NB4 (cell line): ENCODE results near the gene ESR2.

ENCODE experiments used
- DNase-seq: peaks from one replicate; pipeline ENCODE4 v3.0.0; 2010; ENCODE audit warnings: low read depth
- H3K4me3 ChIP-seq: one replicate; pipeline ENCODE4 v1.5.1; 2011; ENCODE audit warnings: mild to moderate bottlenecking, low read depth, low read length, moderate library complexity
- CTCF ChIP-seq: IDR thresholded peaks from one replicate; pipeline ENCODE4 v1.5.1; 2012; ENCODE audit warnings: low read depth, low read length
- MAX ChIP-seq: IDR thresholded peaks from 2 replicates; pipeline ENCODE4 v1.6.1; 2011; ENCODE audit warnings: low read depth, low read length
- MYC ChIP-seq: IDR thresholded peaks from 2 replicates; pipeline ENCODE4 v1.6.1; 2011; ENCODE audit warnings: low read depth, low read length
- POLR2A ChIP-seq: IDR thresholded peaks from 2 replicates; pipeline ENCODE4 v1.6.1; 2011; ENCODE audit warnings: mild to moderate bottlenecking; ENCODE audit not compliant: insufficient read length; ENCODE audit errors: extremely low read depth

The ESR2 gene

DNA sequence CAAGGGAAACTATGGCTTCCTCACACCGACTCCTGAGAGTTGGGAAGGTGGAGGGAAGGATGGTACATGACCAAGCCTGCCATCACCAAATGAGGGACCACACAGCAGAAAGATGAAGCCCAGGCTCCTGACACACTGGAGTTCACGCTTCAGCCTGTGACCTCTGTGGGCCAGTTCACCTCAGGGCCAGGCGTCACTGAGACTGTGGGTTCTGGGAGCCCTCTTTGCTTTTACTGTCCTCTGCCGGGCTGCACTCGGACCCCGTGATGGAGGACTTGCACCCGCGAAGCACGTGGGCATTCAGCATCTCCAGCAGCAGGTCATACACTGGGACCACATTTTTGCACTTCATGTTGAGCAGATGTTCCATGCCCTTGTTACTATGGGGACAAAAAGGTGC, 61.2 kb downstream of the ESR2 start:
- TF ChIP-seq MAX, result no peak
- no peak for TF ChIP-seq POLR2A
- TF ChIP-seq CTCF, result no peak
- no peak overlapping the region for H3K4me3 ChIP-seq
- DNase-seq, result no peak

DNA sequence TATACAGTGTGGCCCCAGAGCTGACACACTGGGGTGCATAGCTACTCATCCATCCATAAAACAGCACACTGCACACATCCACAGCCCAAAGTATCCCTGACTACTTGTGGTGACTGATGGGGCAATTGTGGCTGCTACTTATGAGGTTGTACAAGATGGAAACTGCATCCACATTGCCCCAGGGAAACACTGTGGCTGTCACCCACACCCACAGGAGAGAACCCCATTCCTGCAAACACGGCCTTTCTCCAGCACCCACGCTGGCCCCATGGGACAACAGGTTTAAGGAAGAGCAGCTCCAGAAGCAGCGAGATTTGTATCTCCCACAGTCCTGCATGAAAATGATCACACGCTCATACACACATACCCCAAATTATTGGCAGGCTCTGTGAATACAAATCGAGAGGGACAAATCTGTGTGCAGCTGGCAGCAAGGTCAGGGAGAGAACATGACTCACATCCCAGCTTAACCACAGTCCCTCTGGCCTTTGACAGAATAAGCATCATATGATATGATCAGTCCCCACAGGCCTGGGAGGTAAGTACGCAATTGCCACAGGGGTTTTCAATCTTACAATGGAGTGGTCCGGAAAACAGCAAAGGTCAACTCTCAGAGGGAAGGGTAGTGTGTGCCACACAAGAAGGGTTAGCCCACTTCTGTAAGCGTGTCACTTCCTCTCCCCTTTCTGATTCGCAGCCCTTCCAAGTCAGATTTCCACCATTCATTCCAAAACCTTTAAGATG, 61.9 kb downstream of the ESR2 start:
- no peak for TF ChIP-seq POLR2A
- TF ChIP-seq MAX, result no peak
- no peak for TF ChIP-seq MYC
- no peak for TF ChIP-seq CTCF
- DNase-seq, result peak; percentile 52
- H3K4me3 ChIP-seq, result no peak overlapping the region

DNA sequence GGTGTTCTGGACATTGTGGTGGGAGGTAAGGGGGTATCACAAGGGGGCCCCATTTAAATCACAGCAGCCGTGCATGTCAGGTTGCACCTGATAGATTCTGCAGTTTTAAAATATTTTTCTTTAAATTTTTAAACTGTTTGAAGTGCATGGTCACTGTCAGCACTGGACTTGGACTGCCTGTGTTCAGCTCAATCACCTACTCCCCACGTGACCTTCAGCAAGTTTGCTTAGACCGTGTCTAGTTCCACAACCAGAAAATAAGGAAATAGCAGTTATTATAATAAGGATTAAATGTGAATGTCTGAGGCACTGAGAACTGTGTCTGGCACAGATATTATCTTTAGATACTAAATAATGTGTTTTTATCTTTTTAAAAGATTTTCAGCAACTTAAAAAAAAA, 64.7 kb downstream of the ESR2 start:
- DNase-seq, result no peak
- TF ChIP-seq MAX, result no peak
- no peak for TF ChIP-seq CTCF
- no peak for TF ChIP-seq MYC
- no peak for TF ChIP-seq POLR2A
- no peak overlapping the region for H3K4me3 ChIP-seq

GRCh38 chr14:64227856-64228255, 66.3 kb downstream of the ESR2 start:
- DNase-seq, result no peak
- no peak overlapping the region for H3K4me3 ChIP-seq
- TF ChIP-seq POLR2A (no peak), MYC (no peak), MAX (no peak), CTCF (no peak)

DNA sequence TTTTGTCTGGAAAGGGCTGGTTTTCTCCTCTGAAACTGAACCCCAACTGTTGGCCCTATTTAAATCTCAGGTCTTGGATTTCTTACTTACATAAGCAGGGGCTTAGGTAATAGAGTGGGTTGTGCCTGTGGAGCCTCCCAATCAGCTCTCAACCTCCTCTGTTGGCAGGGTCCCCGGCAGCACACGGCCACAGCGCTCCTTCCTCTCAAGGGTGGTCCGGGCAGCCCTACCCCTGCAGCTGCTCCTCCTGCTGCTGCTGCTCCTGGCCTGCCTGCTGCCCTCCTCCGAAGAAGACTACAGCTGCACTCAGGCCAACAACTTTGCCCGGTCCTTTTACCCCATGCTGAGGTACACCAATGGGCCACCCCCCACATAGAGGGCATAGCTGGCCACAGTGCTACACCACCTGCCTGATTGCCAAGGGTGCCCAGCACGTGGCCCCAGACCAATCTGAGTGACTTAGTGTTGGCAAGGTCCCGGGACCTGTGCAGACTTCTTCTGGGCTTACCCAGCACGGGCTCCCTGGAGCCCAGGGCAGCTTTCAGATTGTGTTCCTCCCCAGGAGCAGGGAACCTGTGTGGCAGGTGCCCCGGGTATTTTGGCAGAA, 68.9 kb downstream of the ESR2 start:
- no peak for DNase-seq
- no peak for TF ChIP-seq MYC
- no peak for TF ChIP-seq CTCF
- H3K4me3 ChIP-seq, result no peak overlapping the region
